Mucosa of descending colon (tissue), 3 donors: ENCODE measurements around the gene SMC3. TPM values are rescaled to one million over a fixed set of nuclear protein-coding genes. Genes with fewer than 3 reads are reported as not detected.
A peak's percentile ranks its signal among the peaks of the same experiment; 100 is the strongest.

Source experiments
- ATAC-seq: fragments of 200-7000 bp; cut with Tn5 transposase; one replicate; pipeline ENCODE4 v1.9.1; 2020; ENCODE audit warnings: mild to moderate bottlenecking, moderate library complexity
- DNase-seq, 3 donors: peaks; one replicate each; pipeline ENCODE4 v3.0.0-alpha.2; 2020
- H3K36me3 ChIP-seq: fragments of 200-600 bp; one replicate; pipeline ENCODE4 v1.8.0; 2021; ENCODE audit warnings: low read depth, mild to moderate bottlenecking
- H3K4me1 ChIP-seq: fragments of 200-600 bp; one replicate; pipeline ENCODE4 v1.8.0; 2021; ENCODE audit warnings: low read depth, mild to moderate bottlenecking
- H3K4me3 ChIP-seq: fragments of 200-600 bp; one replicate; pipeline ENCODE4 v1.8.0; 2021; ENCODE audit warnings: mild to moderate bottlenecking
- H3K9me3 ChIP-seq: fragments of 200-600 bp; one replicate; pipeline ENCODE4 v1.8.0; 2021; ENCODE audit warnings: mild to moderate bottlenecking
- CTCF ChIP-seq: fragments of 200-600 bp; IDR thresholded peaks from one replicate; pipeline ENCODE4 v1.8.0; 2022; ENCODE audit warnings: antibody characterized with exemption, mild to moderate bottlenecking
- intact Hi-C, 2 donors: fragments of 100-400 bp; cut with DNase I in 1 of 2; cut with micrococcal nuclease in 1 of 2; formaldehyde crosslinking; loops; one replicate each; pipeline versions ENCODE4 v1.11.0 to v1.11.1; 2022; cut with DNase I, micrococcal nuclease
- total RNA-seq, 3 donors: library from RNA; stranded (reverse); fragmentation: NEBNext Ultra II Directional in 2 of 3; extraction: Animal tissue kit (Norgen Biotek cat#: 25700) in 2 of 3; gene quantifications; one replicate each; pipeline versions ENCODE4 v1.2.1 to v1.2.4, GENCODE V29; 2021 to 2023
- donor health status: DM: no; HTN: no; CAD: no; lungs with moderate emphysema.
- donor health status: DM: no; HTN: no; CAD: no.
- donor health status: DM: no; HTN: yes; CAD: no.

SMC3 gene
- total RNA-seq, 3 donors from 2014 or later, result 24.1 to 36.3 (median 27.3) TPM

- Histone ChIP-seq H3K36me3 (no peaks in the 10 kb centered on the region), H3K4me3 (no peak overlapping the region), H3K4me1 (peaks cover 18% of the 10 kb centered on the region), H3K9me3 (no peaks in the 10 kb centered on the region)
- DNase-seq (no peak), ATAC-seq (no peak)
- intact Hi-C loops, result no loop called here
- no peak for TF ChIP-seq CTCF
Measured at GRCh38 chr10:110643035-110643652, 75.6 kb downstream of the SMC3 start.

GRCh38 chr10:110643653-110644597, 76.4 kb downstream of the SMC3 start, which contains the start of gene RBM20:
TSS of gene RBM20 (plus strand) at chr10:110644336. CDS start at chr10:110644455, 119 bp downstream.
- Histone ChIP-seq H3K9me3 (no peaks in the 10 kb centered on the region), H3K36me3 (no peaks in the 10 kb centered on the region), H3K4me3 (no peak within 1 kb of the TSS), H3K4me1 (peaks cover 18% of the 10 kb centered on the region)
- peak; percentile 8 to 42 (median 34) for DNase-seq
- no peak for TF ChIP-seq CTCF
- ATAC-seq, result peak; percentile 68
- intact Hi-C loops, result no loop called here

GRCh38 chr10:110644598-110645462, 77.3 kb downstream of the SMC3 start:
- no peak for DNase-seq
- no peak for TF ChIP-seq CTCF

GRCh38 chr10:110646417-110647135, 79.1 kb downstream of the SMC3 start:
- no peaks in the 10 kb centered on the region for H3K36me3 ChIP-seq
- peaks cover 18% of the 10 kb centered on the region for H3K4me1 ChIP-seq
- H3K9me3 ChIP-seq, result no peaks in the 10 kb centered on the region
- no peak for TF ChIP-seq CTCF
- intact Hi-C loops, result no loop called here
- no peak for ATAC-seq
- H3K4me3 ChIP-seq, result no peak overlapping the region
- DNase-seq, result no peak

More at GRCh38 chr10:110644598-110645462, 77.3 kb downstream of the SMC3 start:
- no peak for ATAC-seq
- Histone ChIP-seq H3K4me1 (peaks cover 18% of the 10 kb centered on the region), H3K36me3 (no peaks in the 10 kb centered on the region), H3K4me3 (no peak overlapping the region), H3K9me3 (no peaks in the 10 kb centered on the region)
- intact Hi-C loops, result no loop called here

- intact Hi-C loops, result no loop called here
- DNase-seq, result no peak
- no peak for ATAC-seq
Measured at GRCh38 chr10:110647136-110647430, 79.6 kb downstream of the SMC3 start.

More at GRCh38 chr10:110647136-110647430, 79.6 kb downstream of the SMC3 start:
- no peak for TF ChIP-seq CTCF
- Histone ChIP-seq H3K4me1 (peaks cover 18% of the 10 kb centered on the region), H3K9me3 (no peaks in the 10 kb centered on the region), H3K36me3 (no peaks in the 10 kb centered on the region), H3K4me3 (no peak overlapping the region)
